HG02970 (cell line): ENCODE results near the gene MEP1B.
"Not testable (repeated sequence)": the region's sequence is repeated elsewhere in the genome, so short reads cannot be mapped to it uniquely, and the experiment has no call there.

ENCODE experiments used
- ATAC-seq: cut with Tn5 transposase; IDR thresholded peaks from one replicate; pipeline ENCODE4 v1.9.1; 2021; ENCODE audit warnings: mild to moderate bottlenecking, moderate library complexity, moderate number of reproducible peaks; ENCODE audit not compliant: unreplicated experiment, low FRiP score

The MEP1B gene

DNA sequence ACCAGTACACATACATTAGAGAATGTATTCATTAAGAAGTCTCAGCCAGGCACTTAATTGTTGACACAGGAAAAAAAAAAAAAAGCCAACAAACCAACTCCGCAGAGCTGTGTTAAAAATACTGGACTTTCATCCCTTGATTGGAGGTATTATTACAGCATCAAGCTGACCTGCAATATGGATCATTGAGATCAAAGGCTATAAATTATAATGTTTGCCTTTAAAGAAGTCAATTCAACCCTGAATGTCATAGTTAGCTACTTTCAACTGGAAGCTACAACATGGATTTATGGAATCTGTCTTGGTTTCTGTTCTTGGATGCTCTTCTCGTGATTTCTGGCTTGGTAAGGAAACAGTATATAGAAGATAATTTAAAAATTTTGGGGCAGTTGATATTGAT is at the start of gene MEP1B:
Gene MEP1B (plus strand): TSS at position 250 of the 400 bp plus-strand sequence. CDS start 32 bp downstream, at position 282.
- ATAC-seq = no peak

GRCh38 chr18:32148185-32148870 is 41.5 kb upstream of the MEP1B start:
- no peak for ATAC-seq

DNA sequence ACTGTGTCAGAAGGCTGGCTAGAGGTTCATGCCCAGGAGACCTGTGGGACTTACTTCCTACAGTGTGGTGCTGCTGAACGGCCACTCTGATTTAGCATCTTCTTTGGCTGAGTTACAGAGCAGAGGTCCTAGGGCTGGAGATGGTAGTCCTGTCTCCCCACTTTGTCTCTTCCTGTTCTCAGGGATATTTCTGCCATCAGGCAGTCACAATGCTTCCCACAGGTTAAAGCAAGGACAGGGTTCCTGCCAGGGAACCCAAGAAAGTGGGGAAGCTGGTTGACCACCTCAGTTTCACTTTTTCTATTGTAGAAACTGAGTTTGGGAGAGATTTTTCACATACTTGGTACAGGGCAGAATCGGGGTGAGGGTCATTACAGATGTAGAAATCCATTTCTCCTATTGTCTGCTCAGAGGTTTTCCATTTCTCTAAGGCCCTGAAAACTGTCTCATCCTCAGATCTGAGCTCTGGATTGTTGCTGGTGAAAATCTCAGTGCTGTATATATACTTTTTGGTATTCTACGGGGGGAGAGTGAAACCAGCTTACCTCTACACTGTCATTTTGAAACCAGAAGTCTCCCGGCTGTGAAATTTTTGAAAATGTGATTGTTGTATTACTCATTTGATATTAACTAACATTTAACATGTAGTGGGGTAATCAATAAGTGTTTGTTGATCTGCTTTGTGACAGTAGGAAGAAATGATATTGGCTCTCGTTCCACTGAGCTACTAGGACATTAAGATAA is 37.0 kb upstream of the MEP1B start:
- ATAC-seq = peak; percentile 70

DNA sequence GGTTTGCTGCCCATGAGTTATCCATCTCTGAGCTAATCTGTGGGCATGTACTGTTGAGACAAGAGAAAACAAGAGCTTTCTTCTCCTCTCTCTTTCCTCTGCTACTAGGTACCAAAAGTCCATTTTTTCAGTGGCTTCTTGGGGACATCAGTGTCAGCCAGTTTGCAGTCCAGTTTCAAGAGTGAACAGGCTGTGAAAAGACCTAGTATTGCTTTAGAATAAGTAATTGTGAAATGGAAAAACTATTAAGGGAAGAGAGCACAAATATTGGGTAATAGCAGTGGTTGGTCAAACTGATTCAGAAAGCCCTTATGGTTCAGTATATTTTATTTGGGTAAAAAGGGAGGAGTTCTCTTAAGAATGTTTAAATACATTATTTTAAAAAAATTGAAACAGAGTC is 33.0 kb upstream of the MEP1B start:
- no peak for ATAC-seq

DNA sequence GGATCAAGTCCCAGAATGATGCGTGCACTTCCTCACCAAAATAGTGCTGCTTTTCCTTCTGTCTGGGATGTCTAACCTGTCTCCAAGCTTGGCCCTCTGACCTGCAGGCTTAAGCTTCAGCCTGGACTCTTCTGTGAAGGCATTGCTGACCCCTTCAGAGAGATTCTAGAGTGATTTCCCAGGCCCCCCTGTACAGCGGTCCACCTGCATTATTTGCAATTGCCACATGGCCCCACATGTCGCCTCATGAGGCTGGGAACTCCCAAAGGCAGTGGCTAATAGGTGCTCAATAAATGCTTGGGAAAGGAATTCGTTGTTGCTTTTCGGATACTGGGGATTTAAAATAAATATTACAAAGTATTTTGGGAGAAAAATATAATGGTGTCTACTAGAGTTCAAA is 32.3 kb upstream of the MEP1B start:
- no peak for ATAC-seq

DNA sequence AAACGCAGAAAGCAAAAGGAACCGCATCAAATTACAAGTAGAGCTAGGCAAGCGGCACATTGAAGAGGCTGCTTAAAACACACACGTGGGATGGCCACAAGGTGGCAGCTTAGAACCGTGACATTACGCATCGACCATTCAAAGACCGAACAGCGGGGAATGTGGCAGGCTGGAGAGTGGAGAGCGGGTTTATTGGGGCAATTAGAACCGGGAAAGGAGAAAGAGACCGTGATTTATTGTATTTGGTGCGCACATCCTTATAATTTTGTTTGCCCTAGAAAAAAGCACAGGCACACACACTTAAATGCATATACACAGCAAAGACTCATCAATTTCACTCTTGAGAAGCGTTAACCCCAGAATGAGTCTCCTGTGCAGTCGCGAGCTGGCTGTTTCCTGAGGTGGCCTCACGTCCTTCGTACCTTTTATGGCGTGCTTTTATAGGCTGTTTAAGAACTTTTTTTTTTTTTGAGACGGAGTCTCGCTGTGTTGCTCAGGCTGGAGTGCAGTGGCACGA is 31.7 kb upstream of the MEP1B start:
- ATAC-seq = peak; percentile 61

DNA sequence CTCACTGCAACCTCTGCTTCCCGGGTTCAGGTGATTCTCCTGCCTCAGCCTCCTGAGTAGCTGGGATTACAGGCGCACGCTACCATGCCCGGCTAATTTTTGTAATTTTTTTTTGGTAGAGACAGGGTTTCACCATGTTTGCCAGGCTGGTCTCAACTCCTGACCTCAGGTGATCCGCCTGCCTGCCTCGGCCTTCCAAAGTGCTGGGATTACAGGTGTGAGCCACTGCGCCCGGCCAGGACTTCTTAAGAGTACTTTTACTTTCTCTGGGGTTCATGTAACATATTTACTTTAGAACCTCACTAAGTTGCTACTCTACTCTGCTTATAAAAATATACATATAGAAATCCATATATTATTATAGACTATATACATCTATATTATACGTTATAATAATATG is 31.2 kb upstream of the MEP1B start:
- not testable (repeated sequence) for ATAC-seq

DNA sequence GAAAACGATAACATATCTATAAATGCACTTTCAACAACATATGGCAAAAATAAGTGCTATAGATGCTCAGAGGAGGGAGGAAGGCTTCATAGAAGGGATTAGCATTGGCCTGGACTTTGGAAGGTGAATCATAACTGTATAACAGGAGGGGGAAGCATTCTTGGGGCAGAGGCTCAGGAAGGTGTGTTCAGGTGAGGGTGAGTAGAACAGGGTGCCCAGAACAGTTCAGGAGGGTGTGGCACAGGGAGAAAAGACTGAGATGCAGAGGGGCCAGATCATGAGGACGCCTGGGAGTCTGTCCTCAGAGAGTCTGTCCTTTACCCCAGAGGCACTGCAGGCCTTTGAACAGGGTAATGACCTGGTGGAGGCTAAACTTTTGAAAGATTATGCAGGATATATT is 29.3 kb upstream of the MEP1B start:
- no peak for ATAC-seq

- ATAC-seq = no peak
These were observed 21.7 kb upstream of the MEP1B start for GRCh38 chr18:32167980-32168730.

DNA sequence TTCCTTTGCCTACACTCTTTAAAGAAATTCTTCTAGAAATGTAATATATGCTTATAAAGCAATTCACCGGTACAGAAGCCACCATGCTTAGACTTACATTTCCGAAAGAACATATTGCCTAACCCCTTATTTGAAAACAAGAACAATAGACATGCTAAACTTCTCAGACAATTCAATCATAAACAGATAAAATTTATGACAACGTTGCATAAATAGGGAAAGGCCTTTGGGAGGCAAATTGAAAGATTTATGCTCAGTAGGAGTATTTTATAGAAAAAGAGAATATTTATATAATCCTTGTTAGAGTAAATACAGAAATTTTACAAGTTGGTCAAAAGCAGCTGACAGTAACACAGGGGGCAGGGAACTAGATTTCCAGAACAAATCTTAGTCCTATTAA is 16.2 kb upstream of the MEP1B start:
- ATAC-seq = no peak

GRCh38 chr18:32174719-32175118 is 15.1 kb upstream of the MEP1B start:
- ATAC-seq = no peak

GRCh38 chr18:32175265-32175664 is 14.6 kb upstream of the MEP1B start:
- ATAC-seq = no peak

DNA sequence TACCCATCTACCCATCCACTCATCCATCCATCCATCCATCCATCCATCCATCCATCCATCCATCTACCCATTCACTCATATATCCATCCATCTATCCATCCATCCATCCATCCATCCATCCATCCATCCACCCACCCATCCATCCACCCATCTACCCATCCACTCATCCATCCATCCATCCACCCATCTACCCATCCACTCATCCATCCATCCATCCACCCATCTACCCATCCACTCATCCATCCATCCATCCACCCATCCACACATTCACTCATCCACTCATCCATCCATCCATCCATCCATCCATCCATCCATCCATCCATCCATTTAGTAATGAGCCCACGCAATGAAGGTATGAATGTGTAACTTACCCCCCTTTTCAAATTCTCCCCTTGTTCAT is 13.1 kb upstream of the MEP1B start:
- not testable (repeated sequence) for ATAC-seq

- no peak for ATAC-seq
These were observed 12.3 kb upstream of the MEP1B start for GRCh38 chr18:32177530-32177929.

- ATAC-seq = no peak
These were observed 6.3 kb upstream of the MEP1B start for GRCh38 chr18:32183503-32183902.

DNA sequence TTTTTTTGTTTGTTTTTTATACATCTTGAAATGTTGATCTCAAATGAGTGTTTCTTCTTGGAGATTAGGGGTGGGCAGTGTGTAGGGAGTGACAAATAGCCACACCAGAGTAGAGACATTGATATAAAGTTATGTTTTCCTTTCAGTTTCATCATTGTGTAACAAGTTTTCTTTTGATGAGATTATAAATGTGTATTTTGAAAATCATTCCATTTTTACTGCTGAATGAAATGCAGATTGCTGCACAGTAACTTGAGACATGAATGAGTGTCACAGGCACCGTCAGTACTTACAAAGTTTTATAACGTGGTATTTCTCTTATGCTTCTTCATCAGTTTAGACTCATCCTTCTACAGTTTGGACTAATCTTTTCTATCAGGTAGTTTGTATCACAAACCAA is 370 bp downstream of the MEP1B start:
- ATAC-seq = no peak

DNA sequence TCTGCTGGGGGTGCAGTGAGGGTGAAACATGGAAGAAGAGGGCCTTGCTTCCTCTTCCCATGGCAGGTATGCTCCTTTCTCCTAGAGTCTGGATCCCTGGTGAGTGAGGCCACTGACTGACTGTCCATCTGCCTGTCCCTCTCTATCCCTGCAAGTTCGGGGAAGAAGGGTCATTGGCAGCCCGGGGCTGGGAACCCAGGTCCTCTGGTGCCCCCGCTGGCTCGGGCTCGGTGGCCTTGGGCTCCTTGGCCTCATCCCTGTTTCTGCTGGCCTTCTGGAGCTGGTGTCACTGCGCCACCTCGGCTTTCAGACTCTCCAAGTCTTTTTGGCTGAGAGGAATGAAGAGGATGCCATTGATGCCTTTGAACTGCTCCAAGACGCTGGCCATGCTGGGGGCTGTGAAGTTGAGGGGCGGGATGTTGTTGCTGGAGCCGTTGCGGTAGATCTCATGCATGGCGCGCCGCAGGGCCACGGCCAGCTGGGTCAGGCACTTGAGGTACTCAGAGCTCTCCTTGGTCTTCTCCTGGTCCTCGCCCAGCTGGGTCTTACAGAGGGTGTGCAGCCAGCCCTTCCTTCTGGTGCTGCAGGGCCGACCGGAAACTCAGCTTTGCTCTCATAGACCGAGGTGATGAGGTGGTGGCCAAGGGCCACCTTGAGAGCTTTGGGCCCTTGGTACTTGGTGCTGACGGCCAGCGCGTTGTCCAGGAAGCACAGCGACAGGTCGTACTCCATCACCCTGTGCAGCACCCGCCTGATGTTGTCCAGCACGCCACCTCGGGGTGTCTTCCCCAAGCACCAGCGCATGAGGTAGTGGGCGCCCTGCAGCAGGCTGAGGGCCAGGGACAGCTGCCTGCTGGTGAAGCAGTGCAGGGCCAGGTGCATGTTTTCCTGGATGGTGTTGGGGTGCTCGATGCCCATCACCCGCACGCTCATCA is 6.3 kb downstream of the MEP1B start:
- no peak for ATAC-seq

- no peak for ATAC-seq
These were observed 10.9 kb downstream of the MEP1B start for GRCh38 chr18:32200766-32201165.

DNA sequence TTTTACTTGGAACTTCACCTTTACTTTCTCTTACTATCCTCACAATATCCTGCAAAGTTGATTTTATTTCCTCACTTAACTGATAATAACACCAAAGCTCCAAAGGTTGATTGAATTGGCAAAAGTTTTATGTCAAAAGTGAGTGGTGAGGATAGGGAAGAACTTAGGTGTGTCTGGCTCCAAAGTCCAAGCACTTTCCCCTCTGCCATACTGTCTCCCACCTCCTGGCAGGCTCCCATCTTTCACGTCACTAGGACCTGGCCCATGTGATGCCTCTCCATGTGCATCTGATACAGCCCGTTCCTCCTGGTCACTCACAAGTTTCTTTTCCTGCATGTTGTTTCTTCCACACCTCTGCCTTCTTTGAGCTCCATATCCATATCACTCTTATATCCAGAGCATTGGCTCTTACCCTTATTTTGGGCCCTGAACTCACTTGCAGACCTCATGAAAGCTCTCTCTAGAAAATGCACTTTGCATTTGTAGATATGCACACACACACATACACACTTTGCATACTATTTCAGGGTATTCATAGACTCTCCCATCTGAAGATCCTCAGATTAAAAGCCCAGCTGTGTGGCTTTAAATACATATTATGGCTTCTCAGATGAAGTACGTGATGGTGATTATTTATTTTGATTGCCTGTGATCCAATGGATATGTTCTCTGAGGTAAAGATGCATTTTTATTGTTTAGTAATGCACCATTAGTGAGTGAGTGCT is 12.3 kb downstream of the MEP1B start:
- no peak for ATAC-seq
